Measurements from ENCODE around the gene ADAP2. TPM values are rescaled to one million over a fixed set of nuclear protein-coding genes. Genes with fewer than 3 reads are reported as not detected.

Gene ADAP2
- polyA plus RNA-seq (2011; rRNA removed): 0.12 and 0.42 TPM in 2 replicates
- polyA minus RNA-seq (2011; rRNA and poly(A)+ RNA removed): 0.76 and 1.0 TPM in 2 replicates

GRCh38 chr17:30921544-30922196 is at the start of gene ADAP2:
ADAP2 (plus strand) TSS chr17:30921945; CDS start chr17:30922015, 70 bp downstream.
- ChIA-PET POLR2A (no interaction called here), CTCF (no interaction called here)
- H3K4me3 ChIP-seq (ENCODE audit: low read depth, low read length): peak within 1 kb of the TSS; percentile 28
- TF ChIP-seq CTCF (IDR thresholded peaks at IDR 0.05; ENCODE audit: insufficient read depth, low read depth, low read length): no peak
- DNase-seq (ENCODE audit: low read depth): no peak
- H3K36me3 ChIP-seq (ENCODE audit: control insufficient read depth, insufficient read depth, low read length): no peaks in the 10 kb centered on the region
- H3K27me3 ChIP-seq (ENCODE audit: control insufficient read depth, insufficient read depth, low read length): peaks cover 11% of the 10 kb centered on the region

GRCh38 chr17:30886187-30886586 is 35.6 kb upstream of the ADAP2 start:
- ChIA-PET CTCF (interaction anchor here (1.0 to 1.7 kb wide), 2 partner anchors 7 to 9 kb away, joined by 3 read pairs; no protein-coding TSS in a partner anchor), POLR2A (no interaction called here)
- DNase-seq (ENCODE audit: low read depth): no peak
- no peak overlapping the region for H3K4me3 ChIP-seq (ENCODE audit: low read depth, low read length)
- no peaks in the 10 kb centered on the region; the same call in 1 of the 2 replicates for H3K36me3 ChIP-seq (ENCODE audit: control insufficient read depth, insufficient read depth, low read length)
- H3K27me3 ChIP-seq (ENCODE audit: control insufficient read depth, insufficient read depth, low read length): no peaks in the 10 kb centered on the region
- no peak for TF ChIP-seq CTCF (IDR thresholded peaks at IDR 0.05; ENCODE audit: insufficient read depth, low read depth, low read length)

- ChIA-PET CTCF (interaction anchor here (1.4 kb wide), 1 partner anchor 12 kb away, joined by 3 read pairs; the partner anchor contains the start of gene TEFM), POLR2A (no interaction called here)
- Histone ChIP-seq H3K4me3 (ENCODE audit: low read depth, low read length) (no peak overlapping the region), H3K27me3 (ENCODE audit: control insufficient read depth, insufficient read depth, low read length) (no peaks in the 10 kb centered on the region), H3K36me3 (ENCODE audit: control insufficient read depth, insufficient read depth, low read length) (no peaks in the 10 kb centered on the region; the same call in 1 of the 2 replicates)
- DNase-seq (ENCODE audit: low read depth): no peak
- TF ChIP-seq CTCF (IDR thresholded peaks at IDR 0.05; ENCODE audit: insufficient read depth, low read depth, low read length): no peak
These were observed 27.5 kb upstream of the ADAP2 start for GRCh38 chr17:30894236-30894635.

DNA sequence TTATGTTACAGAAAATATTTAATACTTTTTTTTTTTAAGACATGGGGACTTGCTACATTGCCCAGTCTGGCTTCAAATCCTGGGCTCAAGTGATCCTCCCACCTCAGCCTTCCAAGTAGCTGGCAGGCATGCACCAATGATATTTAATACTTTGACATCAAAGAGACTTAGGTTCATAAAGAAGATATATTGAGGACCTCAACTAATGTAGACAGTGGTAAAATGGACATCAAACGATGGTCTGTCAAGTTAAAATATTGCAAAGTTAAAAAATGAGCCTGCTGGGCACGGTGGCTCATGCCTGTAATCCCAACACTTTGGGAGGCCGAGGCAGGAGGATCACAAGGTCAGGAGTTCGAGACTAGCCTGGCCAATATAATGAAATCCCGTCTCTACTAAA is 24.4 kb upstream of the ADAP2 start:
- POLR2A ChIA-PET: no interaction called here
- Histone ChIP-seq H3K36me3 (ENCODE audit: control insufficient read depth, insufficient read depth, low read length) (no peaks in the 10 kb centered on the region; the same call in 1 of the 2 replicates), H3K4me3 (ENCODE audit: low read depth, low read length) (no peak overlapping the region), H3K27me3 (ENCODE audit: control insufficient read depth, insufficient read depth, low read length) (no peaks in the 10 kb centered on the region)
- DNase-seq (ENCODE audit: low read depth): no peak
- no peak for TF ChIP-seq CTCF (IDR thresholded peaks at IDR 0.05; ENCODE audit: insufficient read depth, low read depth, low read length)
- CTCF ChIA-PET: no interaction called here

DNA sequence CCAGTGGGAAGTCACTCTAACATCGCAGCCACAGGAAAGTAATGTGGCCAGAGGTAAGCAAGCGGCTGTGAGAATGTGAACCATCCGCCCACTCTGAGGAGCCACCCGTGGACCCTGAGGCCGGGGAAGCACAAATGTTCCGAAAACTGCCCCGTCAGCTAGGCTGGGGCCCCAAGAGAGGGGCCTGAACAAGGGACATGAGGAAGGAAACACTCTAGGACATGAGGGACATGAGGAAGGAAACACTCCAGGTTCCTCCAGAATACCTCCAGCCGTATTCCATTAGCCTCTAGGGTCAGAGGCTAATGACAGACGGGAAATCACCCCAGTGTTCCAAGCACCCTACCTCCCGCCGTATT is 16.0 kb upstream of the ADAP2 start:
- no peak for TF ChIP-seq CTCF (IDR thresholded peaks at IDR 0.05; ENCODE audit: insufficient read depth, low read depth, low read length)
- CTCF ChIA-PET: interaction anchor here (1.5 kb wide), 1 partner anchor 11 kb away, joined by 3 read pairs; no protein-coding TSS in a partner anchor
- POLR2A ChIA-PET: no interaction called here
- Histone ChIP-seq H3K36me3 (ENCODE audit: control insufficient read depth, insufficient read depth, low read length) (no peaks in the 10 kb centered on the region; the same call in 1 of the 2 replicates), H3K27me3 (ENCODE audit: control insufficient read depth, insufficient read depth, low read length) (no peaks in the 10 kb centered on the region), H3K4me3 (ENCODE audit: low read depth, low read length) (peak overlapping the region; percentile 53)
- DNase-seq (ENCODE audit: low read depth): no peak

All from BJ (cell line).